EH (cell line): ENCODE measurements around the gene SOX5.
"Not testable (repeated sequence)": the region's sequence is repeated elsewhere in the genome, so short reads cannot be mapped to it uniquely, and the experiment has no call there.

Experiments
- DNase-seq: peaks from one replicate; pipeline ENCODE4 v3.0.0-alpha.2; 2015; ENCODE audit warnings: low read depth

Gene SOX5

DNA sequence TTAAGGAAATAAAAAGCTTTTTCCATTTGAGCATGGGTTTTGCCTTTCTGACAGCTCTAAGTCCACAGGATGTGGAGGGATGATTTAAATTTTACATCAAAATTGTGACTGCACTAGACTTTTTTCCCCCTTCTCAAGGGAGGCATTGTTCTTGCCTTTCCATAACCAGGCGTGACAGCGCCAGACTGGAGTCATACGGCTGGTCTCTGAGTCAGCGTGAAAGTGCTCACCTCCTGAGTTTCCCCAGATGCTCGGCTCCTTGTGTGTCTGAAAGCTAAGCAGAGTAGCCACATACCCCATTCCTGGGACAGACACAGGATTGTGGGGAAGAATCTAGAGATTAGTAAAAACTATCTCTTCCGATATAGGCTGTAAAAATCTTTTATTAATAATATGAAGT is 43.1 kb downstream of the SOX5 start:
- peak; percentile 1 for DNase-seq

GRCh38 chr12:23899434-23899833 is 50.0 kb downstream of the SOX5 start:
- no peak for DNase-seq

GRCh38 chr12:23898121-23898520 is 51.3 kb downstream of the SOX5 start:
- no peak for DNase-seq

DNA sequence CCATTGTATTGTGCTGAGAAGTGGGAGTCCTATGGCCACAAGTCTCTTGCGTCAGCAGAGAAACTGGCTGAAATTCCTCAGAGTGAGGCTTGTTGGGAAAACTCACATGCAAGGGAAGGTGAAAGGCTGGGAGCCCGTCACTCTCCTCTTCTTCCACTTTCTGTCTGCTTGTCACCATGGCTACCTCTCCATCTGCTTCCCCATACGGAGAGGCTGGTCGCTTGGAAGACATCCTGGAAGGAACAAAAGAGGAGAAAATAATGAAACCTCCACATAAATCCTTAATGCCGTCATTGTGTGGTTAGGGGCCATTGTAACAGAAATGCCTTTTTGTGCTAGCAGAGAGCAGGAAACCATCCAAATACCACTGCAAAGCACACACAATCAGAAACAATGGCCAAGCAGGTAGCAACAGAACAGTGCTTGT is 53.7 kb downstream of the SOX5 start:
- DNase-seq: no peak

GRCh38 chr12:23893611-23894010 is 55.9 kb downstream of the SOX5 start:
- DNase-seq: no peak

GRCh38 chr12:23891115-23891514 is 58.4 kb downstream of the SOX5 start:
- DNase-seq: no peak

- no peak for DNase-seq
Observed at GRCh38 chr12:23889069-23889440, 60.4 kb downstream of the SOX5 start.

DNA sequence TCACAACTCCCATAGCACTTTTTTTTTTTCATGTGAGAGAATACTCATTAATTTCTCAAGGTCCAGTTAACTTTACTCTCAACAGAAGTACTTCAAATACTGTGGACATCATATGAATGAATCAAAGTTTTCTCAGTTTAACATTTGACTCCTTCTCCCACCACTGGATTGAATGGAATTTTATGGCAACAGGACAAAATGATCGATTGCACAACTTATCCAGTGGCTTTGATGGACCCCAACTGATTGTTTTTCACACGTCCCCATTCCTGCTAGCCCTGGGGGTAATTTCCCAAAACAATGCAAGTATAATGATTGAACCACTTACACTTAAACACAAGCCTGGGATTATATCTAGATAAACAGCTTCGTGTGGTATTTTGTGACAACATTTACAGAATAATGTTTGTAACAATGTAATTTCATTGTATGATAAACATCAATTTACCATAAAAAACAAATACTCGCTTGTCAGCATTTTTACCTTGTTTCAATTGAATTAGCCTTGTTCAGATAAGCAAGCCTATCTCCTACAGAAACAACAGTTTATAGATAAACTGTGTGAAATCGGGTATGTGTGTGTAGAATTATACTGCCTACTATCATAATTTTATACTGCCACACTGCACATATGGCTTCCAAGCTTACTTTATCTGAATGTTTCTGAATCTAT is 60.9 kb downstream of the SOX5 start:
- no peak for DNase-seq

- DNase-seq: no peak
Observed at GRCh38 chr12:23887055-23887835, 62.2 kb downstream of the SOX5 start.

DNA sequence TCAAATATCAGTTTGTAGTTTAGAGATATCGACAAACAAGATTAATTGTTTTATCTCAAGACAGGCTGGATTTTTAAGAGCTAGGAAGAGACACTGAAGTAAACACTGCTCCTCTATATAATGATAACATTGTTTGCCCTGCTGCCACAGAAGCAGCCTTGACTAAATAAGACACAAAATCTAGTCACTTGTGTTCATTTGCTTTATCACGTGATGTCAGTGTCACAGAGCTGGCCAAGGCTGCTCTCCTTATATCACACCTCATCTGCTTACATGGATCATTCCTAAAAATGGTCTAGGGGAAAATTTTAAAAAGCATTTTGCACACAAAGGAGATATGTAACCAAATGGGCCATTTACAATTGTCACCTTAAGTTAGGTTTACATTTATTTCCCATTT is 64.1 kb downstream of the SOX5 start:
- DNase-seq: no peak

DNA sequence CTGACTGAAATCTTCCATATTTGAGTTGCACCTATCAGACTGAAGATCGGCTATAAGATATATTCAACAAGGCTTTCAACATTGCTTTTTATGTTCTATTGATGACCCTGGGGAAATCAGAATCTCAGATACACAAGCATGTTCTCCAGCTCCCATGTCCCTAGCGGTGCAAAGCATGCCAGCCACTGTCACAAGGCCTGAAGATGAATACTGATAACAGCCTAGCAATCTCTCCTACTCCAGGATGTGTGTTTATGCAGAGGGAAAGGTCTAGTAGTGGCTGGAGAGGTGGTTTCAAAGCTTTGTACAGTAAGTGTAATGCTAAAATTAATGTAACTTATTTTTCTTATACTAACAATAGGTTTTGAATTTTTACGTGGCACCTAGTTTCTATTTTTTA is 64.6 kb downstream of the SOX5 start:
- no peak for DNase-seq

GRCh38 chr12:23880988-23881387 is 68.5 kb downstream of the SOX5 start:
- DNase-seq: no peak

GRCh38 chr12:23876618-23877017 is 72.9 kb downstream of the SOX5 start:
- not testable (repeated sequence) for DNase-seq

GRCh38 chr12:23867794-23868193 is 81.7 kb downstream of the SOX5 start:
- DNase-seq: no peak

DNA sequence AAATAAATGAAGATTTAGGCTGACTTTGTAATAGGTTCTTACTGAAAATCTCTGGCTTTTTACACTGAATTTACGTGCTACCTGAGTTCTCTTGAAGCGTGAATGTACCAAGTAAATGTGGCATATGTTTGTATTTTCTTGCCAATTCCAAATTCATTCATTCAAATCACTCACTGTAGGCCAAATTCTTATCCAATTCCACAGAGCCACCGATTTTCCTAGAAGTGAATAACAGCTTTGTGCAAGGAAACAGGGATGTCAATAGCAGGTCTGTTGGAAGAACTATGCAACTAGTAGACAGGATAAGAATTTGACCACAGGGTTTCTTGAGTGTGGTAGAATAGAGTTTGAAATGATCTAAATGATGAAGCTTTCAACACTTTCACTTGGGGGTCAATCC is 86.8 kb downstream of the SOX5 start:
- no peak for DNase-seq

DNA sequence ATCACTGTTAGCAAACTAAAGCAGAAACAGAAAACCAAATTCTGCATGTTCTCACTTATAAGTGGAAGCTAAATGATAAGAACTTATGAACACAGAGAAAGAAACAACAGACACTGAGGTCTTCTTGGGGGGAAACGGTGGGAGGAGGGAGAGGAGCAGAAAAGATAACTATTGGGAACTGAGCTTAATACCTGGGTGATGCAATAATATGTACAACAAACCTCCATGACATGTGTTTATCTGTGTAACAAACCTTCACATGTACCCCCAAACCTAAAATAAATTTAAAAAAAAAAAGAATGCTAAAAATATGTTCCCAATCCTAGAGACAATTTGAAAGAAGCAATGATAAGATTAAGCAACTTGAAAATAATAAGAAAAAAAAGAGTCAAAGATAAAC is 89.5 kb downstream of the SOX5 start:
- DNase-seq: no peak

GRCh38 chr12:23857178-23857577 is 92.3 kb downstream of the SOX5 start:
- DNase-seq: no peak

DNA sequence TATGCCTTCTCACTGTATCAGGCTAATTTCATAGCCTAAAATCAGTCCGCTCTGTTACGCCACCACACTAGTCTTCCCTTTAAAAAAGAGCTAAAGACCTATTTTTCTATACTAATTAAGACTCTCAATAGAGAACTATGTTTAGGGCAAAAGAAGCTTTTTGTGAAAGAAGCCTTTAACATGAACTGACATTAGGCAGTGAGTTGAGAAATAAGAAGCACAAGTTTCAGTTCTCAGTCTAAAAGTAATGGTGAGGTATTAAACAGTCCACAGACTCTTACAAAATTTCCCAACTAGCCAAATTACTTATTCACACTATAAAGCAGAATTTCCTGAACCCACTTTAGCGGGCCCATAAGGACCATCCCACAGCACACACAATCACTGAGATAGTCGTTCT is 93.7 kb downstream of the SOX5 start:
- no peak for DNase-seq

DNA sequence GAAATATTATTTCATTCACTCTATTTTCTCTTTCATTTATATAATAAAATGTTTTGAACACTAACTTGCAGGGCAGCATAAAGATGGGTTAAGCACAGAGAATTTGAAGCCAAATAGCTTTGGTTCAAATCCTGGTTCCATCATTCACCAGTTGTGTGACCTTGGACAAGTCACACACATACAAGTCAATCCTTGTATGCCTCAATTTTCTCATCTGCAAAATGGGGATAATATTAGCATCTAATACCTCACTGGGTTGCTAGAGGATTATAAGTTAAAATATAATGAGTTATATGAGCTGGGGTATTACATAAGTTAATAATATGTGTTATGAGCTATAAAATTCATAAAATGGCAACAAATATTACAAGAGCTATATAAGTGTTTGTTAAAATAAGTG is 94.9 kb downstream of the SOX5 start:
- DNase-seq: no peak

GRCh38 chr12:23853640-23854039 is 95.8 kb downstream of the SOX5 start:
- DNase-seq: no peak

DNA sequence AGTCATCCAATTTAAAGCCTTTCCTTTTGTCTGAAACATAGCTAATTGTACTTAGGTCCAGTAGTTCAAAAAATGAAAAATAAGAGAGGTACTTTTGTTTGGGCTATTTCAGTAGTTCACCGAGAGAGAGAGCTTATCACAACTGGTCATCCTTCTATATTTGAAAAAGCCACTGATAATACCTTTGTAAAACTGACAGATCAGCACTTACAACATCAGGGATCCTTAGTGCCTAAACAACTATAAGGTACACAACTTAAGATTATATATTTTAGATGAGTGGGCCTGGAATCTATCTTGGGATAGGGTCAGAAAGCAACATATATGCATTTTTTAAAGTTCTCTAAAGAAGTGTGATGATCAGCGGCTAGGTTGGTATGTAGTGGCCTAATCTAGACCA is 97.9 kb downstream of the SOX5 start:
- DNase-seq: no peak

- no peak for DNase-seq
Observed at GRCh38 chr12:23847857-23848256, 101.6 kb downstream of the SOX5 start.

GRCh38 chr12:23843958-23844357 is 105.5 kb downstream of the SOX5 start:
- no peak for DNase-seq

DNA sequence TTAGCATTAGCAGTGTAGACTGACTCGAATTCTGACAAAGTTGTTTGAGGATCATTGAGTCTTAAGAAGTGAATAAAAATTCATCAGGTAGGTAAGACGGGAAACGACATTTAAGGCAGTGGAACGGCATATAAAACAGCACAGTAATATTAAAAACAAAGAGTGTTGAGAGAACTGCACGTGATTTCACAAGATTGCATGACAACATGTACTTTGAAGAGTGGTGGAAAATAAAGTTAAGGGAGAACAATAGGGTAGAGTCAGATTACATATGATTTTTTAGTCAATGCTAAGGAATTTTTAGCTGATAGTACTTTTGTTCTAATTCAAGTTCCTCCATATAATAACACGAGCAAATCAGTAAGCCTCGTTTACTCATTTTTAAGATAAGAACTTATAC is 115.4 kb downstream of the SOX5 start:
- DNase-seq: no peak
